HG03045 (cell line): ENCODE data around the gene ZNF789.

Source experiments
- ATAC-seq: cut with Tn5 transposase; IDR thresholded peaks from one replicate; pipeline ENCODE4 v1.9.1; 2021; ENCODE audit warnings: mild to moderate bottlenecking, moderate library complexity; ENCODE audit not compliant: unreplicated experiment

ZNF789 gene

DNA sequence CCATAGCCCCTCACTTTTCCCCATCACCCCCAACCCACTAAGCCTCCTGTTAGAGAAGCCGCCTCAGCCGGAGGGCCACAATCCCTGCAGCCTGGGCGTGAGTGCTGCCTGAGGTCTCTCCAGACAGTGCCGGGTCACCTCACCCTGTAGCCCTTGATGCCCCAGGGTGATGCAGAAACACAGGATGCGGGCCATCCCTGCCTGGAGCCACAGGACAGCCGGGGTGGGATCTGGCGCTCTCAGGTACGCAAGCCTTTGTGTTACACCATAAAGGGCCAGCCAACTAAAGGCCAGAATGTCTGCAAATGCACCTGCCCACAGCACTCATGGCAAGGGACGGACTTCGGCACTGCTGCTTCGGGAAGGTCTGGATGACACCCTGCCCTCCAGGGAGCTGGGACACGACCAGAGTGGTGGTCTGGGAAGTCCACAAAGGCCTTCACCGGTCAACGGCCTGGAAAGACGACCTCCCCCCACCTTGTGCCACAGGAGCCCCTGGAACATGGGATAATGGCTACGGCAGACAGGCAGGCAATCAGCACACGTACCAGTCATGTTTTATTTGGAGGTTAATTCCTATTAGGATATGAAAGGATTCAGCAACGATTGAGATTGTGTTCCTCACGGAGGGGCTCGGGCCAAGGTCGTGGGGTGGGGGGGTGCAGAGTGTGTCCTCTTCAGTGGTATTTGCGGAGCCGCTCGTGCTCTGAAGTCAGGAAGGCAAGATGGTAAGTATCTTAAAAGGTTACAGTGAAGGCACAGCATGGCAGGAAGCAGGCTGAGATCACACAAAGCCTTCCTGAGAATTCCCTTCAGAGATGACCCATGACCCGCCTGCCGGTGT, 14.8 kb upstream of the ZNF789 start:
- ATAC-seq = no peak

GRCh38 chr7:99459087-99459486, 13.6 kb upstream of the ZNF789 start:
- no peak for ATAC-seq

DNA sequence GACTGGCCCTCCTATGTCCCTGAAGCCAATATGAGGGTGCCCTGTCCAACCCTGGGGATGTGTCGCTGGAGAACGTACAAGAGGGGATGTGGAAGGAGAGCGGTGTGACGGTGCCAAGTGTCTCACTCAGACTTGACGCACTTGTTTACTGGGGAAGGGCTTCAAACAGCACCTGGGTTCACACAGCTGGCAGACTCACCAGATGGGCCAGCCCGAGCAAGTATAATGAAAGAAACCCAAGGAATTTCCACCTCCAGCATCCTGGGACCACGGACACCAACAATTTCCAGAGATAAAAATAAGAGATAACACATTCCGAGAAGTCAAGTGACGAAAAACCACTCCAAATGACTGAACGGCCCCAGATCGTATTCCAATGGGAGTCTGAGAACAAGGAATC, 12.0 kb upstream of the ZNF789 start:
- ATAC-seq = no peak

DNA sequence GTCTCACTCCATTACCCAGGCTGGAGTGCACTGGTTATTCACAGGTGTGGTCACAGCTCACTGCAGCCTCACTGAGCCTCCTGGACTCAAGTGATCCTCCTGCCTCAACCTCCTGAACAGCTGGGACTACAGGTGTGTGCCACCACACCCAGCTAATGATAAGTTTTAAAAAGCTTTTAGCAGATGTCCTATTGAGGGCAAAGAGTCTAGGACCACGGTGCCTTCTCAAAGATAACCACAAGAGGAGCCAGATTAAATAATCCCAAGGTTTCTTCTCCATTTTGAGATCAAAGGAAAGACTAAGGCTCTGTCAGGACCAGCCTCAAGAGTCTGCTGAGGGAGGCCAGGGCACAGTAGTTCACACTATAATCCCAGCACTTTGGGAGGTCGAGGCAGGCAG, 11.5 kb upstream of the ZNF789 start:
- ATAC-seq = no peak

- ATAC-seq = no peak
These were observed 7.3 kb upstream of the ZNF789 start for GRCh38 chr7:99465421-99465768.

- no peak for ATAC-seq
These were observed 4.3 kb upstream of the ZNF789 start for GRCh38 chr7:99468336-99468918.

- ATAC-seq = no peak
These were observed 3.2 kb upstream of the ZNF789 start for GRCh38 chr7:99469381-99470065.

- ATAC-seq = no peak
These were observed 566 bp downstream of the ZNF789 start for GRCh38 chr7:99473315-99473596.

- no peak for ATAC-seq
These were observed 3.4 kb downstream of the ZNF789 start for GRCh38 chr7:99476107-99476506.

DNA sequence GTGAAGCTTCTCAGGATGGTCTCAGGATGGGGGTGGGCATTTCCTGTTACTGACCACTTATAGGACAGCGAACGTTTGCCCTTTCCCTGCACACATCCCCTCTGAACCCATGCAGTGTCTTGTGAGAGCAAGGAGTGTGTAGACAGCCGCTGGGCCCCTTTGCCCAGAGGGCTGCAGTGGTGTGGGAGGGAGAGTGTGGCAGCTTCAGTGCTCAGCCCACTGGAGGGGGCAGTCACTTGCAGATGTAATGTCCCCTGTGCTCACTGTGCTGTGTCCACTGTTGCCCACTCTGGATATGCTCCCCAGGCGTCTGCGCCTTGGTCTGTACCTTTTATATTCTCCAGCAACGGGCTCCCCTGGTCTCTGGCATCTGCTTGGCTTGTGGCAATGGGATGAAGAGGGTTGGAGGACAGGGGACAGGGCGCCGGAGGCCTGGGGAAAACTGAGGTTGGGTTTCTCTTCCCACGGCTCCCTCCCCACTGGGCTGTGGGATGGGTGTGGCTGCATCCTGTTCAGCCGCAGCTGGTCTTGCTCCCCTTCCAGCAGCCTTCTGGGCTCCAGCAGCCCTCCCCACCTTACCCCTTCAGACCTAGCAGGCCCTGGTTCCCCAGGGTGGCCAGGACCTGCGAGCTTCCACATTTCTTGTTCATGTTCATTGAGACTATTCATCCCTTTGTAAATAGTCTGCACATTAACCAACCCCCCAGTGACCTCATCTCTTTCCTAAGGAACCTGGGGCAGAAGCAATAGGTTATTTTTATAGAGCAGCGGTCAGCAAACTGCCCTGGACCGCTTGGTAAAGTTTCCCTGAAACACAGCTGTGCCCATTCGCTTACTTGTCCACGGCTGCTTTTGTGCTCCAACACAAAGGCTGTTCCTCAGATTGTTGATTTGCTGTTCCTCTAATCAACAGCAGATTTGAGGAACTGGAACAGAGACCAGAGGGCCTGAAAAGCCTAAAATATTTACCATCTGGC, 6.1 kb downstream of the ZNF789 start:
- no peak for ATAC-seq

- ATAC-seq = no peak
These were observed 12.4 kb downstream of the ZNF789 start for GRCh38 chr7:99485094-99485493.

DNA sequence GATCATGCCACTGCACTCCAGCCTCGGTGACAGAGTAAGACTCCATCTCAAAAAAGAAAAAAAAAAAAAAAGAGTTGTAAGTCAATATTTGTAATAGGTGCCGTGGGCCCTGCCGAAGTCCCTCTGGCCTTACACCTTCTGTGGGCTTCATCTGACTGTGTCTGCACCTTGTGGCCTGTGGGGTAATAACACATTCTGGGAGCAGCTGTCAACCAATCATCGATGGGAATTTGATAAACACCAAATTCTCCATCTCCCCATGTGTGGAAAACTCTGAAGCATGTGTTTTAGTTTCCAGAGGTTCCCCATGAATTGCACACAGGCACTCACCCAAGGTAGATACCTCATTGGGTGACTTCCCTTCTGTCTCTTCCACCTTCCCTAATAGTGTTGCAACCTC, 16.5 kb downstream of the ZNF789 start:
- ATAC-seq = no peak

DNA sequence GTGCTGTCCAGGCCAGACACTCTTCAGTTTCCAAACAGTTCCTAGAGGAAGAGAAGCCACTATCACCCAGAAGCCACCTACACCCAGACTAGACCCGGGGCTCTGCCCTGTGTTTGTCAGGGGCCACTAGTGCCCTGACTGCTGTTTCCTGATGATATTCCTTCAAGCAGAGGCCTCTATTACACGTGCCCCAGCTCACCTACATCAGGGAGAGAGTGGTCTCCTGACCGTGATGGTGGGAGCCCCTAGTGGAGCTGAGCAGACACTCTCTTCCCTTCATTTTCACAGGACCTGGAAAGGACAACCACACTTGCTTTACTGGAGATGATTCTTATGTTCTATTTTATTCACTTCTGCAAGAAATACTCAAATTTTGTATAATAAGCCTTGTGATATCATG, 18.2 kb downstream of the ZNF789 start:
- no peak for ATAC-seq

DNA sequence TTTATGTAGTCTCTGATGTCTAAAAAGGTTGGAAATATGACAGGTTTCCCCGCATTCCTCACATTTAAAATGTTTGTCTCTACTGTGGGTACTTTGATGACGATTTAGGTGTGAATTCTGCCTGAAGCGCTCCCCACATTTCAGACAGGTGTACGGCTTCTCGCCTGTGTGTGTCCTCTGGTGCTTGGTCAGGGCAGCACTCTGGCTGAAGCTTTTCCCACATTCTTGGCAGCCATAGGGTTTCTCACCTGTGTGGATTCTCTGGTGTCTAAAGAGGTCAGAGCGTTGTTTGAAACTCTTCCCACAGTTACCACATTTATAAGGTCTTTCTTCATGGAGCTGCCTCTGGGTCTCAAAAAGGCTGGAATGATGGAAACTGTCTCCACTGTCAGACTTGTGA, 21.1 kb downstream of the ZNF789 start:
- no peak for ATAC-seq

DNA sequence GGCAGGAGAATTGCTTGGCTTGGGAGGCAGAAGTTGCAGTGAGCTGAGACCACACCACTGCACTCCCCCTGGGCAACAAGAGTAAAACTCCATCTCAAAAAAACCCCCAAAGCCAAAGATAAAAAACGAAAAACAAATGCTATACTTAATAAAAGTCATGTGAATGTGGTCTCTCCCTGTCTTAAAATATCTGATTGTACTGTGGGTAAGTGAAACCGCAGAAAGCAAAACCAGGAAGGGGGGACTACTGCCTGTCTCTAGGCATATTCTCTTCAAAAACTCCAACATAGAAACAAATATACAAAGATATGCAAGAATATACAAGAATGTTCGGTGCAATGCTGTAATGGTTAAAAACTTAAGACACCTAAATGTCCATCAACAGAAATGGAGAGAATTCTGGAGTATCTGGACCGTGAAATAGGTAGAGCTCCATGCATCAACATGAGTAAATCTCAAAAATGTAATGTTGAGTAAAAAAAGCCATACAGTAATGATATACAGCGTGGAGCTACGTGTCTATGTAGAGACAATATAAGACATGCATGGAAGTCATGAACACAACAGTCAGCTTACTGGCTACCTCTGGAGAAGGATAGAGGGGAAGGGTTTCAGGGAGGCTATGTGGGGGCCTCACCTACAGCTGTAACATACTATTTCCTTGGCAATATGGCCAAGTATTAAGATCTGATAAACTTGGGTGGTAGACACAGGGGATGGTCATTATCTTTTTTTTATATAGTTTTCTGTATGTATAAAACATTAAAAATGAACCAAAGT, 25.3 kb downstream of the ZNF789 start:
- no peak for ATAC-seq

DNA sequence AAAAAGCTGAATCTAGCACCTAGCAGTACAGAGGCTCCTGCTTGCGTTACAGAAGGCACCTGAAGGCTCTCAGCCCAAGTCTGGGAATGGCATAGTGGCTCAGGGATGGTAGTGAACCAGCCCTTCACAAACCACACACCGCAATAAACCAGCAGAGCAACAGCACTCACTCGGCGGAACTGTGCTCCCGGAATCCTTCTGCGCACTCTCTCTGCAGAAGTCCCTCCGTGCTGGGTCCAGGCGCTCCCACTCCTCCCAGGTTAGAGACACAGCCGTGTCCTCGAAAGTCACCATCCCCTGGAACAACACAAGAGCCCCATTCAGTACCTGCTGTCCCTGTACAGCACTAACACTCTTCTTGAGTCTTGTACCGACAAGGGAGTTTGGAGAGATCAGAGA, 25.9 kb downstream of the ZNF789 start:
- ATAC-seq = no peak

GRCh38 chr7:99499371-99499720, 26.7 kb downstream of the ZNF789 start:
- peak; percentile 6 for ATAC-seq

- peak; percentile 45 for ATAC-seq
These were observed 27.3 kb downstream of the ZNF789 start, which contains the start of gene ZNF394 for GRCh38 chr7:99499721-99500636. Gene ZNF394 (minus strand): TSS chr7:99500281. CDS start chr7:99500093, 188 bp downstream.

DNA sequence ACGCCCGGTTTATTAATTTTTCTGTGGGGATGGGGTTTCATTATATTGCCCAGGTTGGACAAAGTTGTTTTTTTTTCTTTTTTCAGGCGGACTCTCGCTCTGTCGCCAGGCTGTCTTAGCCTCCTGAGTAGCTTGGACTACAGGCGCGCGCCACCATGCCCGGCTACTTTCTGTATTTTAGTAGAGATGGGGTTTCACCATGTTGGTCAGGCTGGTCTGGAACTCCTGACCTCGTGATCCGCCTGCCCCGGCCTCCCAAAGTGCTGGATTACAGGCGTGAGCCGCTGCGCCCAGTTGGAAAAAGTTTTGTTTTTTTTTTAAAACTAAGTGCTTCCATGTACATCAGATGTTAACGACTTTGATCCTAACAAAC, 27.9 kb downstream of the ZNF789 start:
- ATAC-seq = no peak
